Retina (tissue), 1 donor: Measurements from ENCODE around the gene IL2RA.
"Not testable (repeated sequence)": the region's sequence is repeated elsewhere in the genome, so short reads cannot be mapped to it uniquely, and the experiment has no call there.

Source experiments
- DNase-seq: peaks from one replicate; pipeline ENCODE4 v3.0.0-alpha.2; 2016

Gene IL2RA

DNA sequence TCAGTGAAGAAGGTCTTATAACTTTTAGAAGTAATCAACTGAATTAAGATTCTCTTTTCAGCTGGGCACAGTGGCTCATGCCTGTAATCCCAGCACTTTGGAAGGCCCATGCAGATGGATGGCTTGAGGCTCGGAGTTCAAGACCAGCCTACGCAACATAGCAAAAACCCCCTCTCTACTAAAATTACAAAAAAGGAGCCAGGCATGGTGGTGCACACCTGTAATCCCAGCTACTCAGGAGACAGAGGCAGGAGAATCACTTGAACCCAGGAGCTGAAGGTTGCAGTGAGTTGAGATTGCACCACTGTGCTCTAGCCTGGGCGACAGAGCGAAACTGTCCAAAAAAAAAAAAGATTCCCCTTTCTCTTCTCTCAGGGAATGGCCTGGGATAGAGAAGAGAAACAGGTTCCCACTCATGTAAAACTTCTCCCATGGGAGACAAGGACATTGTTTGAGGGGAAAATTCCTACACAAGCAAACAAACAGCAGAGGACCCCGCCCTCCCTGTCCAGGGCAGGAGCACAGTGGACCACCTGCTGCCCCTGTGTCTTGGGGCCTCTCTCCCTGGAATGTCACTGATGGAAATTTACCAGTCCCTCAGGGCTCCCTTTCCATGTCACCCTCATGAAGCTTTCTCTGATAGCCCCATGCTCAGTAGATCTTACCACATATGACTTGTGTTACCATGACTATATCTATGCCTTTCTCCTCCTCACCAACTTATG lies 5.6 kb downstream of the IL2RA start:
- no peak for DNase-seq

DNA sequence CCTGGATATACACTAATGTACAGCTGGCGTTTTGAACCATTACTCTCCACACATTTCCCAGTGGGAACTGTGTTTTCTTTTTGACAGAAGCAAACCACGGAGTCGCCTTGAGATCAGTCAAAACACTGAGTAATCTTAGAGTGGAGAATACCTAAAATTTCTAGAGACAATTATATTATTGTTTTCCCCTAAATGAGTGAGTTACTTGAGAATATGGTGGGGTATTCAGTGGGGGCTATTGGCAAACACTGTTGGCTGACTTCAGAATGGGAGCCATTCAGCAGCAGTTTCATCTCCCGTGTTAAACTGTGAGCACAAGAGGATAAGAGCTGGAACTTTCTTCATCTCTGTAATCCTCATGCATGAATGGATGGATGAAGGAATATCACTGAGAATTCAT lies 6.2 kb downstream of the IL2RA start:
- no peak for DNase-seq

DNA sequence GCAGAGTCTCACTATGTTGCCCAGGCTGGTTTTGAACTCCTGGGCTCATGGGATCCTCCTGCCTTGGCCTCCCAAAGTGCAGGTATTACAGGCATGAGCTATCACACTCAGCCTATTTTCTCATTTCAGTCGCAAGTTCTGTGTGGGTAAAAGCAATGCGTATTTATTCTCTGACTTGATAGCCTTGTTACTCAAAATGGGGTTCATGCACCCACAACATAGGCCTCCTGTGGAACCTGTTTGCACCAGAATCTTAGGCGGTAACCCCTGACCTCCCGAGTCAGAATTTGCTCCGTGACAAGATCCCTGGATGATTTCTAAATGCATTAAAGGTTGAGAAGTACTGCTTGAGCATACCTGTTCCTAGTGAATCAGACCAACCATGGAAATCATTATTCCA lies 7.3 kb downstream of the IL2RA start:
- DNase-seq: no peak

DNA sequence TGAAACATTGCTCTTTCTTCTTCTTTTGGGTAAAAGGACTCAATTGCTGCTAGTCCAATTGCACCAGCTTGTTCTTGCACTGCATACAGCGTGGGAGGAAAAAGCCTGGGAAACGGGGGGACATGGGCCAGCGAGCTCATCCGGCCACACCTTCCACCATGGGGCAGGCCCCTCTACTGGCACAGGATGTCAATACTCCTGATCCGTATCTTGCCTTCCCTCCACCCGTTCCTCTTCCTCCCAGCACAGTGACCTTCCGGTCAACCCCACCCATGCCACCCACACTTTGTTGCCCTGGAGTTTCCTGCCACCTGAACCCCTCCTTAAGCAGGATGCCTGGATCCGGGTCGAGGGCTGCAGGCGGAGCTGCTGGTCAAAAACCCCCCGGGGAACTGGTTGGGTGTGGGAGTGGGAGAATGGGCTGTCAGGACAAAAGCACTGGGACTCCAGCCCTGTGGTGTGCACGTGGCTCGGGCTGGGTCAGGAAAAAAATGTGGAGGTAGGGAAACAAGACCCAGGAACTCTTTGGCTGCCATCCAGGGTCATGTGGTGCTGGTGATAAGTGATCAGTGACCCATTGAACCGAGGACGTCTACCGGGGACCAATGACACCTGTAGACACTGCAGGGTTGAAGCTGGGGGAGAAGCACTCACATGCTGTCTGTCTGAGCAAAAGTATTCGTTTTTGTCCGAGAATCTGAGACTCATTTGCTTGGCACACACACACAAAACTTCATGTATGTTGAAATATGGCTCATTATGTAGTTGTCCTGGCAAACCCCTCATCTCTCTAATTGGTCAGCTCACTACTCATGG lies 8.1 kb downstream of the IL2RA start:
- no peak for DNase-seq

DNA sequence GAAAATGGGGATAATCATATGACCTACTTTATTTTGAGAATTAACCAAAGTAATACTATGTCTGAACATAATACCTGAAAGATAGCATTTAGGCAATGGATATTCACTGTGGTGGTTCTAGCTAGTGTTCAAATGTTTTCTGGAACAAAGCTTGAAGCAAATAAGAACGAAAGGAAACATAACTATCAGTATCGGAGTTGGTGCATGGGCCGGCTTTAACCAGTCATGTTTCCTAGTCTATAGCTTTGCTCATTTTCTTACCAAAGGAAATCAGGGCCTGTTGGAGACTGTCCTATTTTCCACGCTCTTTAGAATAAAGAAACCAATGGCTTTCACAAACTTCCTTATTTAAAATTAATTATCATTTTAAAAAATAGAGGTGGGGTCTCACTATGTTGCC lies 8.9 kb downstream of the IL2RA start:
- DNase-seq: no peak

DNA sequence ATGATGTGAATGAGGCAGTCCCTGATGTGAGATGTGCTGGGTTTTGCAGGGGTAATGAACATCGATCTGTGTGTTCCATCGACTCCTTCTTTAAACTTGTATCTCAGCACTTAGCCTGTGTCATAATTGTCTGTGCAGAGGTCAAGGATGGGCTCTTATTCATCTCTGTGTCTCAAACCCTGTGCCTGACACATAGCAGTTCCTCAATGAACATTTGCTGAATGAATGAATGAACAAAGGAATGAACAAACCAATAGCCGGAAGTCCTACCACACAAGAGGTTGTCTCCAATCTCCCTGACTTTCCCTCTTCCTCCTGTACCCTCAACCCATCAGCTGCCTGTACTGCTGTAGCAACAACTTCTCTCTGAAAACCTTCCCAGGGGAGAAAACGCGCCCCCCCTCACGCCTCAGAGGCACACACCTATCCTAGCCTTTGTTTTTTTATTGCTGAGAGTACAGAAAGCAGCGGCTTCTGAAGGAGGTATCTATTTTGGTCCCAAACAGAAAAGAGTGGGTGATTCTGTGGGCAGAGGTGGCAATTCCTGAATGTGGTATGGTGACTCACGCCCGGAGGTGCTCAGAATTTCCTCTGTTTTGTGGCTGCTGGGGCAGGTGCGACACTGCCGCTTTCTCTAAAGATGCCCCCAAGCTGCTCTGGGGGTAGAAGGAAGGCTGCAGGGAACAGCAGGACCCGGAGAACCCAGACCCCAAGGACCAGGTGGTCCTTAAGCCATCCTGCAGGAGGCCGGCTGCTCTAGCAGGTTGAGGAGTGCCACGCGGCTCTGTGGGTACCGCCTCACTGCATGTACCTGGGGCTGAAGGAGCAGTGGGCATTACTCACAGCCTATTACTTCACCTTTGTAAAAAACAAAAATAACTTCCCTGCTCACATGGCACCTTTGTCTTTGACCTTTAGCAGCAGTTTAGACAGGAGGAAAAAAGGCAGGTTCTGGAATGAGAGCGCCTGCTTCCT lies 9.6 kb downstream of the IL2RA start:
- no peak for DNase-seq

DNA sequence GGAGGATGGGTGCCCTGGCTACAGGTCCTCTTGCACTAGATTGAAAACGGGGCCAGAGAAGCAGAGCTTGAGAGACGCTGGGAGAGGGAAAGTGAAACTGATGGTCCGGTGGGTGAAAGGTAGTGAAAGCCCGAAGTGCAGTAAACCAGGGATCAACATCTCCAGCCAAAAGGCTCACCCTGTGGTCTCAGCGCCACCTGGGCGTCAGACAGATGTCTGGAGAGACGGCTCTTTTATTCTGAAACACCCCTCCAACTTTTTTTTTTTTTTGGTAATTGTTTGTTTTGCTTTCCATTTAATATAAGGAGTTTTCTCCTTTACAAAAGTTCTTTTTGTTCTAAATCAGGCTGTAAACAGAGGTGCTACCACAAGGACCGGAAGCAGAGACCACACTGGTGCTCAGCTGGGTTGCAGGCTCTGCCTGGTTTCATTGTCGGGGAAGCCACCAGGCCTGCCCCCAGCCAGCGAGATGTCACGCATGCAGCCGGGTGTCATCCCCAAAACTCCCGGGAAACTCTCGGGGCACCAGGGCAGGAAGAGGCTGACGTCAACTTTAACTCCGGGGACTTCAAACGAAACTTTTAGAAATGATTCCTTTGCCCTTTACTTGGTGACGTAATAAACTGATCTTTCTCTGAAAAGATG lies 11.2 kb downstream of the IL2RA start:
- no peak for DNase-seq

DNA sequence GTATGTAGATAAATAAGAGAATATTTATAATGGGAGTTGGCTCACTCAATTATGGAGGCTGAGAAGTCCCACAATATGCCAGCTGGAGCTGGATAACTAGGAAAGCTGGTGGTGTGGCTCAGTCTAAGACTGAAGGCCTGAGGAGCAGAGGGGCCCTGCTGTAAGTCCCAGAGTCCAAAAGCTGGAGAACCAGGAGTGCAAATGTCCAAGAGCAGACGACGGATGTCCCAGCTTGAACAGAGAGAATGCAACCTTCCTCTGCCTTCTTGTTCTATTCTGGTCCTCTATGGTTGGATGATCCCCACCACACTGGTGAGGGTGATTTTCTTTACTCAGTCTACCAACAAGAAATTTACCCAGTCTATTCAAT lies 13.2 kb downstream of the IL2RA start:
- DNase-seq: no peak

DNA sequence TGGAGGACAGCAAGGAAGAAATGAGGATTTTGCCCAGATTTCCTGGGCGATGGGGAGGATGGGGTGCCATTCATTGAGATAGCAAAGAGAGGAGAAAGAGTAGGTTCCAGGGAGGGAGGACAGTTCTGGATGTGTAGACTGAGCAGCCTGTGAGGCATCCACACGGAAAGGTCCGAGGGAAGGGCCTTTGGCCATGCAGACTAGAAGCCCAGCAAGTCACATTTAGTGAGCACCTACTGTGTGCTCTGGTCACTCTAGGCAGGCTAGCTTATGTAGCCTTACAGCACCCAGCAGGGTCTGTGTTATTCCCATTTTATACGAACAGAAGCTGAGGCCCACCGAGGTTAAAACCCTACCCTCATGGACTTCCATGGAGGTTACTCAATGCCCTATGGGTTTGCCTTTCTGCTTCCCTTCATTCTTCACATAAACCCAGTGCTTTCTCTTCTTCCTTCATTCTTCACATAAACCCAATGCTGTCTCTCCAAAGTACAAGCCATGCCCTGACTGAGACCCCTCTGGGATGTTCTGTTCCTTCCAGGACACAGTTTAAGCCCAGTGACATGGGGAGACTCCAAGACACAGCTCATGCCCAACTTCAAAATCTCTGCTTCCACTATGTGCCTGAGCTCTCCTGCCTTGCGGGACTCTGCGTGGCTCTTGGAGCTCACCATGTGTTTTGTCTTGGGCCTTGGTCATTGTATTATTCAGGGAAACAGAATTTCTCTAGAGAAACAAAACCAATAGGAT lies 13.7 kb downstream of the IL2RA start:
- no peak for DNase-seq

DNA sequence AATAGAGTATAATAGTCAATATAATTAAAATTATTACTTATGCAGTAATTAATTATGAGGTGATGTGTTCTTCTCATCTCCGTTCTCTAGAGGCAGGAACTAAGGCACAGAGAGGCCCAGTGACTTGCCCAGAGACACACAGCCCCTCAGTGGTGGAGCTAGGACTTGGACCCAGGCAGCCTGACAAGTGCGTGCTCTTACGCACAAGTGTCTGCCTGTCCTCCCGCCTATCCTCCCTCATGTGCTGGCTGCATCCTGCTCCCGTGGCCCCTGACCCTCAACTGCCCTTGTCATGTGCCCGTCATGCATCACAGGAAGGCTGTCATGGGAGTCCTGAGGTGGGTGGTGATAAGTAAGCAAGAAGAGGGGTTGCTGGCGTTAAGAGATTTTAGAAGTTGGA lies 14.3 kb downstream of the IL2RA start:
- no peak for DNase-seq

DNA sequence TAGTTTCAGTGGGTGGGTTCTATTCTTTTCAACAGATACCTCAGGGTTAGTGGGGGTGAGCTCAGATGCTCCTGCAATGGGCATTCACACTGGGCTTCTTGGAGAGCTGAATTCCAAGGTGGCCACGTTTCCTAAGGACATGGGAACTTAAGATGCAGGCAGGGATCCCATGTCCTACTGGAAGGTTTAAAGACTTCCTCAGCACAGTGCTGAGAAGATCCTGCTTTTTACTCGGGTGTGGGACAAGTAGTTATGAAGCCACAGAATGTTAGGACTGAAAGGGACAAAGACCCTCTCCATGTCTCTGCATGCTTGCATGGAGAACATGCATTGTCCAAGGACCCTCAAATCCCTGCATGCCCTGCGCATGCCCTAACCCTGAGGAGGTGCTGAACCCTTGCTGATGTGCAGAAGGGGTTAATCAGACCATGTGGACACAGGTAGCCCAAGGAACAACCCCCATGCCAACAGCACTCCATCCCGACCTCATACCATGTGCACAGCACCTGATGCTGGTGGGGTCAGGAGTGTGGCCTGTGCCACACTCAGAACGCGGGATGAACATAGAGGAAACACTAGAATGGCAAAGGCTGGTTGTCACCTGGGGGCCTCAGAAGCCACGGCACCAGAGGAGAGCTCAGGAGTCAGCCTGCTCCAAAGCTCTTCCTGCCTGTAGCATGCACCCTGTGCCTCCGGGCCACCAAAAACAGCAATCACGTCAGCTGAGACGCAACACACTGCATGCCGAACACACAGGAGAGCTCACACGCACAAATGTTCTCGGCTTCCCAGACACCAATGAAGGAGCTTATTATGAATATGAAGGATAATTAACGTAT lies 15.2 kb downstream of the IL2RA start:
- DNase-seq: no peak

DNA sequence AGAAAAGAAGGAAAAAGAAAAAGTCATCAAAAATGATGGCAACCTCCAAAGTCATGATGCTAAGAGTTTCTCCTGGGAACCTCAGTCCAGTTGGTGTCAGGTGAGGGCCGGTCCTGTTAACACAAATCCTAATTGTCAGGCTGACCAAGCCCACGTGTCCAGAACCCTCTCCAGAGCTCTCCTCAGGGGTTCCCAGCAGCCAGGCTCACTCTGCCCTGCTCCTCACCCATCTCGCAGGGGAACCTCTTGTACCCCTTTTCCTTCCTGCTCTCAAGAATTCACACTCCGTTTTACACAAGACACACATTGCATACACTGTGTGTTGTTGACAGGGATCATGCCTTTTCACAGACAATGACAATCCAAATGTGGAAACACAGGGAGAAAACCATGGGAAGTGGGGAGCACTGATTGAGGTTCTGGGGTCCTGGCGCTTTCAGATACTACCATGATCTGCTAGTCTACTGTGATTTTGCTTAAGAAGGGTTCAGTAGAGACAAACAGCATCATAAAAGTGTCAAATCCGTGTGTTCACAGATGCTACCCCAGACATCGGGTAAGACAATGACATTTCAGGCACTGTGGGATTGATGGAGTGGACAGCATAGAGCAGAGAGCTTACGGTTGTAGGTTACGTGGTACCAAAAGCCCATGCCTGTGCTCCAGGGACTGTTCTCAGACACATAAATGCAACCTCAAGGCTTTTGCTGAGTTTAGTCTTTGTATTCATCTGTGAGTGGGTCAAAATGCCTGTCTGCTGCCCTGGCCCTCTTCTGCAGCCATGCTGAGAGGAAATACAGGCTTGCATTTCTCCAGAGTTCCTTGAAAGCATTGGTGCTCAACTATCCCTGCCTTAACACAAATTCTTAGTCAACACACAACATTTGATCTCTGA lies 16.0 kb downstream of the IL2RA start:
- no peak for DNase-seq

DNA sequence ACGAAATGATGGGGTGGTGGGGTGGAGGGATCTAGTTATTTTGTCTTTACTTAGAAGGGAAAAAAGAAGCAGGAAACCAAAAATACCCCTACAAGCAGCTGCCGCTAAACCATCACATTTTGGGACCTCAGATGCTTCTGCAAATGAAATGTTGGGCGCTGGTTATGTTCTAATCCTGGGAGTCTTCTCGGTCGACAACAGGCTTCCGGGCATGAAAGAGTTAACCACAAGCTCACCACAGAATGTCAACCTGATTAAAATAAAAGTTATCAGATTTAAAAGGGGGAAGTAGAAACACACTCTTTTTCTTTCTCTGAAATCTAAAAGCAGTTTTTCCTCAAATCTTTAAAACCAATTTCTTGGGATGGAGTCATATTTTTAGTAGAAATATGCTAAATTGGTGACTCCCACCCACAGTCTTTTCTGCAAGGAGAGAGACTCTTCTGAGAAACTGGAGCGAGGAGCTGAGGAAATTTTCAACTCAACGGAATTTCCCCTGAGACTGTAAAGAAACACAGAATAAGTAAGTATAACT lies 16.8 kb downstream of the IL2RA start:
- DNase-seq: no peak

DNA sequence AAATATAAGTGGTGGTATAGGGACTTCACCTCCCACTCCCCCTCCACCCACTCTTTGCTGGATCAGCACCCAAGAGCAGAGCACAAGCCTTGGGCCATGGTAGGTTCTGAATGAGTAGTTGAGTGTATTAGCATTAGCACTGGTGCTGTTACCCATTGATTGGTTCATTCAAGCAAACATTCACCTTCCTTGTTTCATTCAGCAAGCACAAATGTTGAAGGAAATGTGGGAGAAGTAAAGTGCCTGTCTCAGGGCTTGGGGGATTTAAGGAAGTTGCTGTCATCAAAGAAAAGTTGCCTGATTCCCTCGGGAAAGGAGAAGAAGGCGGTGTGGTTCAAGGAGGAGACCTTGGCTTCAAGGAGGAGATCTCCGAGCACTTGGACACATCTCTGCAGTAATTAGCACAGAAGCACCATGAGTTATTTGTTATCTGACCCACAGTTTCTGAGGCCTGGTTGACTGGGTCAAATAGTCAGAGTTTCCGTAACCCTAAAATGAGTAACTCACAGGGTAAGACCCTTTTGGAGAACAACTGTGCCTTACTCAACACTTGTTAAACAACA lies 17.3 kb downstream of the IL2RA start:
- no peak for DNase-seq

DNA sequence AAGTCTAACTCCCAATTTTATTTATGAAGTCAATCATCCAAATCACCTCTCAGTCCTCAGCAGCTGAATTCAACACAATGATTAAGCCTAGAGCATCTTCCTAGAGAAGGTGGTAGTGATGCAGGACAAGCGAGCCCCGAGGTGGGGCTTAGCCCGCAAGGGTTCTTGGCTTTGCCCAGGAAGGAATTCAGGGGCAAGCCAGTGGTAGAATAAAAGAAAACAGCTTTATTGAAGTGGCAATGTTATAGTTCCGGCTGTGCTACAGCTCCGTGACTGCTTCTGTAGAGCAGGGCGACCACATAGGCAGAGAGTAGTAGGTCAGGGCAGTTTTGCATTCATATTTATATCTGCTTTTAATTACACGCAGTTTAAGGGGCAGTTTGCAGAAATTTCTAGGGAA lies 18.1 kb downstream of the IL2RA start:
- no peak for DNase-seq

DNA sequence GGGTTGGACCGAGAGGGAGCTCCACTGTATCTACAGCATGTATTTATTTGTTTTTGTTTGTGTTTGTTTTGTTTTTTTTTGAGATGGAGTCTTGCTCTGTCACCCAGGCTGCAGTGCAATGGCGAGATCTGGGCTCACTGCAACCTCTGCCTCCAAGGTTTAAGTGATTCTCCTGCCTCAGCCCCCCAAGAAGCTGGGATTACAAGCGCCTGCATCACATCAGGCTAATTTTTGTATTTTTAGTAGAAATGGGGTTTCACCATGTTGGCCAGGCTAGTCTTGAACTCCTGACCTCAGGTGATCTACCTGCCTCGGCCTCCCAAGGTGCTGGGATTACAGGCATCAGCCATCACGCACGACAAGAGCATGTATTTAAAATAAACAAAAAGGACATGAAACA lies 18.8 kb downstream of the IL2RA start:
- not testable (repeated sequence) for DNase-seq

DNA sequence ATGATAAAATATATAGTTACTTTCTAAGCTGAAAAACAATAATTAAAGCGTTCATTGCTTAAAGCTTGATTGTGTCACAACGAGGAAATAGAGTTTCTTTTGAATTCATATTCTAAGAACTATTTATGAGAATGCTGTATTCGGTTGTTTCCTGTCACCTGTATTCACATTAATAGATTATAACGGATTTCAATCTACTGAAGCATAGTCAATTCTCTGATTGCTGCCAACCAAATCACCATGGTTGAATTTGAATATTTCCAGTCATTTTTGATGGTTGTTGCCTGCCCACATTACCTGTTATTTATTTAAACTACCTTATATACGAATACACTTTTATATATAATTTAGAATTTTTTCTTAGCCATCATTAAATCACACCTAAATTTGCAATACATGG lies 22.0 kb downstream of the IL2RA start:
- no peak for DNase-seq

DNA sequence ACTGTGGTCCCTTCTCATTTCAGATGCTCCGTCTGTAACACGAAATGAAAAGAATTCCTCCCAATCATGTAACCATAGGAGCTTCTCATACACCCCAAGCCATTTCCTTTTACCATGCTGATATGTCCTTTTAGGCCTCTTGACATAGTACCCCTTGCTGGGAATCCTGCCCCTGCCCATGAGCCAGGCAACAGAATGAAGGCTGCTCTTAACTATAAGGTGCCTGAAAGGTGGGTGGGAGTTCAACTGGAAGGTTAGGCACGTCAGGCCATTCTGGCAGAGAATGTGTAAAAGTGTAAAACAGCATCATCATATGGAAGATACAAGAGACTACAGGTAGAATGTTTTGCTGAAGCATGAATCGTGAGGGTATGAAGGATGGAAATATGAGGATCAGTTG lies 22.5 kb downstream of the IL2RA start:
- DNase-seq: no peak

DNA sequence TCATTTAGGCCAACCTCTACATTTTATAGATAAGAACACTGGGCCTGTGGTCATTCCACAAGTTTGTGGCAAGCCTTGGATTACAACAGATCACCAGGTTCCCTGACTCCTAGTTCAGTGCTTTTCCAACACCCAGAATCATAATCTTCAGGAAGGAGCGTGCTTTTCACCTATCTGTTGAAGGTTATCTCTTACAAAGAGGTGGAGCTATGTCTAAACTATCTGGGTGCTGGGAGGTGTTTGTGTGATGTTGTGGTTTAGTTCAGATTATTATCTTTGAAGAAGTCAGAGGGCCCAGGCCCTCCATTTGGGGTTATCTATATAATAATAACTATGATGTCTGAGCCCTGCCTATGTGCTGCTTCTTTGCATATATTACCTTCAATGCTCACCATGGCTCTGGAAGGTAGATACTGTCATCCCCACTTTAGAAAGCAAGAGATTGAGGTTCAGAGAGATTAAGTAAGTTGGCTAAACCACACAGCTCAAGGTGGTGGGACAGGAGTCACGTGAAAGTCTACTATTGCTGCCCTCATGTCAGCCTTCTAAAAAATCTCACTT lies 24.0 kb downstream of the IL2RA start:
- no peak for DNase-seq
